Neural progenitor cell (in vitro differentiated cells): ENCODE results near the gene ATP23.

Experiments used
- CTCF ChIP-seq: fragments of 200-600 bp; sonication (generic); IDR thresholded peaks from 2 replicates; pipeline ENCODE4 v1.5.1; 2017; ENCODE audit warnings: antibody characterized with exemption, mild to moderate bottlenecking
- EZH2 ChIP-seq: fragments of 200-600 bp; sonication (generic); IDR thresholded peaks from 2 replicates; pipeline ENCODE4 v1.6.1; 2017; ENCODE audit warnings: antibody characterized with exemption, mild to moderate bottlenecking, moderate library complexity

GRCh38 chr12:57906821-57907220 lies 34.5 kb upstream of the ATP23 start:
- TF ChIP-seq EZH2 (no peak), CTCF (no peak)
